ENCODE data around the gene CPNE7. TPM values are rescaled to one million over a fixed set of nuclear protein-coding genes. Genes with fewer than 3 reads are reported as not detected.

CPNE7 gene
- total and polyA plus RNA-seq, 9 of the 15 experiments (the other 6 are each of a cell fraction or from before 2014, with no cell fraction given): 0.30 to 73.4 (median 32.7) TPM

DNA sequence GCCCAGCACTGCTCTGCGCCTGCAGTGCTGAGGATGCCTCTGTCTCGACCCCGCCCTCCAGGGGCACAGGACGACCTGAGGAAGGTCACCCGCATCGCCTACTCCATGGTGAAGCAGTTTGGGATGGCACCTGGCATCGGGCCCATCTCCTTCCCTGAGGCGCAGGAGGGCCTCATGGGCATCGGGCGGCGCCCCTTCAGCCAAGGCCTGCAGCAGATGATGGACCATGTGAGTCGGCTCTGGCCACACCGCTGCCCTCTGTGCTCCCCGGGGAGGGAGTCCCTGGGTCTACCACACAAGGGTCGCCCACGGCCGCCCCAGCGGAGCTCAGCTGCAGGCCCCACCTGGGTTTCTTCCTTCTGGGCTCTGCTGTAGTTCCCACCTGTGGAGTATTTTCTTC is 21.8 kb upstream of the CPNE7 start:
- TF ChIP-seq POLR2G (IDR thresholded peaks at IDR 0.05; ENCODE audit: low read depth, low read length) (0 out of 2 replicates have a peak, but pooled peaks have one; percentile 24), TFE3 (CRISPR knock-in tag; IDR thresholded peaks at IDR 0.05) (no peak)
- Histone ChIP-seq H3K4me3 (no peak overlapping the region), H3K9ac (ENCODE audit: insufficient read depth in 1 of 2, low read depth in 2 of 2, low read length in 2 of 2) (peak overlapping the region in 1 of 2 experiments; percentile 7; a peak in 1 of 4 replicates), H3K27me3 (ENCODE audit: control insufficient read depth in 2 of 2, insufficient read depth in 2 of 2, low read length in 2 of 2) (no peaks in the 10 kb centered on the region), H3K36me3 (ENCODE audit: control insufficient read depth, insufficient read depth, low read length) (peaks cover 83% of the 10 kb centered on the region; the same call in 2 of the 3 replicates), H3K4me1 (replicated peaks in 1 of 2; ENCODE audit: control insufficient read depth in 2 of 2, insufficient read depth in 2 of 2, low read length in 2 of 2) (peaks cover 3 to 20% of the 10 kb centered on the region in 2 experiments; a peak in 3 of 5 replicates), H4K20me1 (replicated peaks; ENCODE audit: control insufficient read depth, insufficient read depth, low read length) (no peaks in the 10 kb centered on the region; the same call in 1 of the 2 replicates), H3K9me3 (replicated peaks; ENCODE audit: control insufficient read depth, insufficient read depth, low read depth, low read length) (no peaks in the 10 kb centered on the region), H3K9me1 (ENCODE audit: control insufficient read depth, insufficient read depth, low read length) (peaks cover 2% of the 10 kb centered on the region), H3K79me2 (ENCODE audit: control insufficient read depth, insufficient read depth, low read length) (no peaks in the 10 kb centered on the region), H3K4me2 (ENCODE audit: insufficient read depth, low read length) (no peak overlapping the region), H3K27ac (ENCODE audit: extremely low read depth, low read depth, low read length) (no peak overlapping the region), H2AFZ (ENCODE audit: low read depth, low read length) (no peak overlapping the region)
- ChIA-PET CTCF (ENCODE audit: low intra/inter-chr PET ratio) (no interaction called here), POLR2A (no interaction called here)
- DNase-seq (ENCODE audit: extremely low read depth in 1 of 4, low spot score in 3 of 4) (no peak), ATAC-seq (no peak), FAIRE-seq (no peak)
- WGBS (ENCODE audit: insufficient coverage, low coverage, missing lambda C conversion rate): 95% methylated on average over 16 of the region's 18 CpGs
- intact Hi-C loops (cut with micrococcal nuclease) (no loop called here), in situ Hi-C loops (cut with MboI) (no loop called here)
- no TSS peak for BruUV-seq (replicated peaks)

DNA sequence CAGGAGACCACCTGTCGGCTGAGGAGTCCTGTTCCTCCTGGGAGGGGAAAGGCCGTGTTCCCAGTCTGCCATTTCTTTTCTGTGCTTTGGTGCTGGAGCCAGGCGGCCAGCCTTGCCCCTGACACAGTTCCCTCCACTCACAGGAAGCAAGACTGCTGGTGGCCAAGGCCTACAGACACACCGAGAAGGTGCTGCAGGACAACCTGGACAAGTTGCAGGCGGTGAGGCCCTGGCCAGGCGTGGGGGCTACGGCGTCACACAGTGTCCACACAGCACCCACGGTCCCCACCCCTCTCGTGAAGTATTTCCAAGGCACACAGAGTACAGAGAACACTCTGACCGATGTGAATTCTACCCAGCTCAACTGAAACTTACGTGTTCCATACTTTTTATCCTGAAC is 21.2 kb upstream of the CPNE7 start:
- Histone ChIP-seq H3K4me1 (replicated peaks in 1 of 2; ENCODE audit: control insufficient read depth in 2 of 2, insufficient read depth in 2 of 2, low read length in 2 of 2) (peaks cover 3 to 22% of the 10 kb centered on the region in 2 experiments; a peak in 4 of 5 replicates), H3K4me3 (no peak overlapping the region), H3K27me3 (ENCODE audit: control insufficient read depth in 2 of 2, insufficient read depth in 2 of 2, low read length in 2 of 2) (no peaks in the 10 kb centered on the region), H3K9me3 (replicated peaks; ENCODE audit: control insufficient read depth, insufficient read depth, low read depth, low read length) (no peaks in the 10 kb centered on the region), H3K4me2 (ENCODE audit: insufficient read depth, low read length) (no peak overlapping the region), H3K9me1 (ENCODE audit: control insufficient read depth, insufficient read depth, low read length) (peaks cover 2% of the 10 kb centered on the region), H3K79me2 (ENCODE audit: control insufficient read depth, insufficient read depth, low read length) (no peaks in the 10 kb centered on the region), H3K36me3 (ENCODE audit: control insufficient read depth, insufficient read depth, low read length) (peaks cover 77% of the 10 kb centered on the region; the same call in 2 of the 3 replicates), H3K9ac (ENCODE audit: insufficient read depth in 1 of 2, low read depth in 2 of 2, low read length in 2 of 2) (peak overlapping the region in 1 of 2 experiments; percentile 65; a peak in 1 of 4 replicates), H4K20me1 (replicated peaks; ENCODE audit: control insufficient read depth, insufficient read depth, low read length) (no peaks in the 10 kb centered on the region; the same call in 1 of the 2 replicates), H3K27ac (ENCODE audit: extremely low read depth, low read depth, low read length) (no peak overlapping the region), H2AFZ (ENCODE audit: low read depth, low read length) (no peak overlapping the region)
- ChIA-PET CTCF (ENCODE audit: low intra/inter-chr PET ratio) (no interaction called here), POLR2A (no interaction called here)
- in situ Hi-C loops (cut with MboI) (no loop called here), intact Hi-C loops (cut with micrococcal nuclease) (no loop called here)
- no peak for FAIRE-seq
- no TSS peak for BruUV-seq (replicated peaks)
- ATAC-seq: no peak
- WGBS (ENCODE audit: insufficient coverage, low coverage, missing lambda C conversion rate): 96% methylated on average over 9 of the region's 12 CpGs
- DNase-seq (ENCODE audit: extremely low read depth in 1 of 4, low spot score in 3 of 4): no peak
- TF ChIP-seq, protein P1, sequence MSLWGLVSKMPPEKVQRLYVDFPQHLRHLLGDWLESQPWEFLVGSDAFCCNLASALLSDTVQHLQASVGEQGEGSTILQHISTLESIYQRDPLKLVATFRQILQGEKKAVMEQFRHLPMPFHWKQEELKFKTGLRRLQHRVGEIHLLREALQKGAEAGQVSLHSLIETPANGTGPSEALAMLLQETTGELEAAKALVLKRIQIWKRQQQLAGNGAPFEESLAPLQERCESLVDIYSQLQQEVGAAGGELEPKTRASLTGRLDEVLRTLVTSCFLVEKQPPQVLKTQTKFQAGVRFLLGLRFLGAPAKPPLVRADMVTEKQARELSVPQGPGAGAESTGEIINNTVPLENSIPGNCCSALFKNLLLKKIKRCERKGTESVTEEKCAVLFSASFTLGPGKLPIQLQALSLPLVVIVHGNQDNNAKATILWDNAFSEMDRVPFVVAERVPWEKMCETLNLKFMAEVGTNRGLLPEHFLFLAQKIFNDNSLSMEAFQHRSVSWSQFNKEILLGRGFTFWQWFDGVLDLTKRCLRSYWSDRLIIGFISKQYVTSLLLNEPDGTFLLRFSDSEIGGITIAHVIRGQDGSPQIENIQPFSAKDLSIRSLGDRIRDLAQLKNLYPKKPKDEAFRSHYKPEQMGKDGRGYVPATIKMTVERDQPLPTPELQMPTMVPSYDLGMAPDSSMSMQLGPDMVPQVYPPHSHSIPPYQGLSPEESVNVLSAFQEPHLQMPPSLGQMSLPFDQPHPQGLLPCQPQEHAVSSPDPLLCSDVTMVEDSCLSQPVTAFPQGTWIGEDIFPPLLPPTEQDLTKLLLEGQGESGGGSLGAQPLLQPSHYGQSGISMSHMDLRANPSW (CRISPR knock-in tag; IDR thresholded peaks at IDR 0.05): no peak
- TF ChIP-seq ZNF263 (CRISPR knock-in tag; IDR thresholded peaks at IDR 0.05; ENCODE audit: borderline replicate concordance): no peak
- no peak for TF ChIP-seq NCOA1 (IDR thresholded peaks at IDR 0.05; ENCODE audit: low read depth)
- no peak for TF ChIP-seq POLR2H (tag; IDR thresholded peaks at IDR 0.05; ENCODE audit: low read depth)
- TF ChIP-seq CBX8 (IDR thresholded peaks at IDR 0.05; ENCODE audit: borderline replicate concordance, extremely low read depth, low read depth, low read length, poor library complexity, severe bottlenecking): no peak
- TF ChIP-seq ZNF507 (tag; conservative IDR thresholded peaks at IDR 0.05): no peak
- no peak for TF ChIP-seq ZNF197 (CRISPR knock-in tag; IDR thresholded peaks at IDR 0.05; ENCODE audit: low read depth)
- TF ChIP-seq BCOR (IDR thresholded peaks at IDR 0.05): no peak
- no peak for TF ChIP-seq DACH1 (IDR thresholded peaks at IDR 0.05; ENCODE audit: partially characterized antibody)

Measured in K562 (cell line).